ENCODE results near the gene PMEPA1.

The PMEPA1 gene

GRCh38 chr20:57661746-57662455 is 47.9 kb downstream of the PMEPA1 start:
- DNase-seq (ENCODE audit: low read depth) = no peak

GRCh38 chr20:57660922-57661745 is 48.7 kb downstream of the PMEPA1 start:
- DNase-seq (ENCODE audit: low read depth) = no peak

- DNase-seq (ENCODE audit: low read depth) = no peak
These were observed 49.5 kb downstream of the PMEPA1 start for GRCh38 chr20:57660181-57660921.

GRCh38 chr20:57659517-57660180 is 50.2 kb downstream of the PMEPA1 start:
- DNase-seq (ENCODE audit: low read depth) = no peak

GRCh38 chr20:57658833-57659516 is 50.8 kb downstream of the PMEPA1 start:
- no peak for DNase-seq (ENCODE audit: low read depth)

GRCh38 chr20:57658447-57658832 is 51.4 kb downstream of the PMEPA1 start:
- DNase-seq (ENCODE audit: low read depth) = no peak

- no peak for DNase-seq (ENCODE audit: low read depth)
These were observed 52.0 kb downstream of the PMEPA1 start for GRCh38 chr20:57657535-57658446.

- DNase-seq (ENCODE audit: low read depth) = no peak
These were observed 52.8 kb downstream of the PMEPA1 start for GRCh38 chr20:57656821-57657534.

- DNase-seq (ENCODE audit: low read depth) = no peak
These were observed 53.5 kb downstream of the PMEPA1 start for GRCh38 chr20:57656252-57656820.

GRCh38 chr20:57655809-57656155 is 54.0 kb downstream of the PMEPA1 start:
- DNase-seq (ENCODE audit: low read depth) = no peak

- DNase-seq (ENCODE audit: low read depth) = no peak
These were observed 54.6 kb downstream of the PMEPA1 start for GRCh38 chr20:57654998-57655808.

GRCh38 chr20:57654363-57654997 is 55.3 kb downstream of the PMEPA1 start:
- DNase-seq (ENCODE audit: low read depth) = peak; percentile 7

- no peak for DNase-seq (ENCODE audit: low read depth)
These were observed 55.9 kb downstream of the PMEPA1 start for GRCh38 chr20:57653910-57654309.

- no peak for DNase-seq (ENCODE audit: low read depth)
These were observed 56.3 kb downstream of the PMEPA1 start for GRCh38 chr20:57653546-57653900.

- DNase-seq (ENCODE audit: low read depth) = no peak
These were observed 56.9 kb downstream of the PMEPA1 start for GRCh38 chr20:57652606-57653545.

- no peak for DNase-seq (ENCODE audit: low read depth)
These were observed 57.8 kb downstream of the PMEPA1 start for GRCh38 chr20:57651881-57652605.
